Muscle of leg (tissue), 11 donors: Measurements from ENCODE around the gene PCMTD2. TPM values are rescaled to one million over a fixed set of nuclear protein-coding genes. Genes with fewer than 3 reads are reported as not detected.

ENCODE experiments used
- DNase-seq: peaks from one replicate; pipeline ENCODE4 v3.0.0; 2013
- H3K27ac ChIP-seq: one replicate; pipeline ENCODE4 v1.5.1; 2013; ENCODE audit warnings: mild to moderate bottlenecking, low read length, control low read depth
- H3K27me3 ChIP-seq: one replicate; pipeline ENCODE4 v1.6.1; 2013; ENCODE audit warnings: low read length; ENCODE audit not compliant: control insufficient read depth, insufficient read depth
- H3K36me3 ChIP-seq: one replicate; pipeline ENCODE4 v1.6.1; 2013; ENCODE audit warnings: low read length; ENCODE audit not compliant: control insufficient read depth, insufficient read depth
- H3K4me1 ChIP-seq: one replicate; pipeline ENCODE4 v1.6.1; 2013; ENCODE audit warnings: low read length; ENCODE audit not compliant: control insufficient read depth, insufficient read depth
- H3K4me3 ChIP-seq: one replicate; pipeline ENCODE4 v1.5.1; 2013; ENCODE audit warnings: low read length, control low read depth
- H3K9me3 ChIP-seq: replicated peaks from 2 replicates; pipeline ENCODE4 v1.6.1; 2013; ENCODE audit warnings: low read depth, low read length; ENCODE audit not compliant: control insufficient read depth
- WGBS: methylation state at CpG from one replicate; pipeline ENCODE4 v1.1.5; 2013; ENCODE audit warnings: missing lambda C conversion rate; ENCODE audit not compliant: insufficient coverage; 5-methylcytosine and 5-hydroxymethylcytosine counted together
- polyA plus RNA-seq, 8 donors: library from polyadenylated mRNA; unstranded; fragments of 120-200 nt; gene quantifications; one replicate each; pipeline versions ENCODE4 v1.2.1 to v1.2.3, GENCODE V29; 2013; ENCODE audit warnings: inconsistent platforms in 1 of 8, low replicate concordance in 1 of 8; ENCODE audit not compliant: insufficient read length in 8 of 8, insufficient read depth in 1 of 8
- total RNA-seq: library from RNA; stranded (reverse); fragments of 120-200 nt; gene quantifications from one replicate; pipeline ENCODE4 v1.2.4, GENCODE V29; 2013

PCMTD2 gene
- total and polyA plus RNA-seq, 9 donors = 41.4 to 74.1 (median 51.9) TPM

DNA sequence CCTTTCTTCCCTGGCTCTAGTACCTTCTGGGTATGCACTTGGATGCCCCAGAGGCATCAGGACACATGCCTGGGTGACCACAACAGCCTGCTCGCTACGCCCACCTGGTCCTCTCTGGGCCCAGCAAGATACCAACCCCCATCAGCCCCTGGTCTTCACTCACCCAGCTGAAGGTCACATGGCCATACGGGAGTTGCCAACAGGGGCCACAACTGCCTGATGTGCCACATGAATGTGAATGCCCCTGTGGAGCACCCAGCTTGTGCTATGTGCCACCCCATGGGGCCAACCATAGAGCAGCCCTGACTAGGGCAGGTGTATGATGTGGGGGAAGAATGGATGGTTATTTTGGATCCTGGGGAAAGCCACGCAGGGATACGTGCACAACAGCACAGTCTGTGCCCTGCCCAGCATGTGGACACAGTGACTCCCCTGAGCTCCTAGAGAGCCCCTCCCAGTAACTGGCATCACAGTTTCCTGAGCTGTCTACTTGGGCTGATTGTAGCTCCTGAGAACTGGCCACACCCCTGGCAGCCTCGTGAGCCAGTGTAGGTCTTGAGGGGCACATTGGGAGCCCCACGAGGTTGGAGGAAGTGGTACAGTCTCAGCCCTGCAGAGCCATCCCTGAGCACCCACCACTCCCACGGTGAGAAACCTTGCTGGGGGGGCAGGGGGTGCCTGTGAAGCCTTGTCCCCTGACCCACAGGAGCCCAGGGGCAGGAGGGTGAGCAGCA lies 10.5 kb upstream of the PCMTD2 start:
- WGBS = 56% methylated on average over 5 of the region's 8 CpGs
- Histone ChIP-seq H3K27ac (no peak overlapping the region), H3K4me1 (no peaks in the 10 kb centered on the region), H3K27me3 (peaks cover 6% of the 10 kb centered on the region), H3K4me3 (no peak overlapping the region), H3K36me3 (no peaks in the 10 kb centered on the region), H3K9me3 (no peaks in the 10 kb centered on the region)
- DNase-seq = no peak

DNA sequence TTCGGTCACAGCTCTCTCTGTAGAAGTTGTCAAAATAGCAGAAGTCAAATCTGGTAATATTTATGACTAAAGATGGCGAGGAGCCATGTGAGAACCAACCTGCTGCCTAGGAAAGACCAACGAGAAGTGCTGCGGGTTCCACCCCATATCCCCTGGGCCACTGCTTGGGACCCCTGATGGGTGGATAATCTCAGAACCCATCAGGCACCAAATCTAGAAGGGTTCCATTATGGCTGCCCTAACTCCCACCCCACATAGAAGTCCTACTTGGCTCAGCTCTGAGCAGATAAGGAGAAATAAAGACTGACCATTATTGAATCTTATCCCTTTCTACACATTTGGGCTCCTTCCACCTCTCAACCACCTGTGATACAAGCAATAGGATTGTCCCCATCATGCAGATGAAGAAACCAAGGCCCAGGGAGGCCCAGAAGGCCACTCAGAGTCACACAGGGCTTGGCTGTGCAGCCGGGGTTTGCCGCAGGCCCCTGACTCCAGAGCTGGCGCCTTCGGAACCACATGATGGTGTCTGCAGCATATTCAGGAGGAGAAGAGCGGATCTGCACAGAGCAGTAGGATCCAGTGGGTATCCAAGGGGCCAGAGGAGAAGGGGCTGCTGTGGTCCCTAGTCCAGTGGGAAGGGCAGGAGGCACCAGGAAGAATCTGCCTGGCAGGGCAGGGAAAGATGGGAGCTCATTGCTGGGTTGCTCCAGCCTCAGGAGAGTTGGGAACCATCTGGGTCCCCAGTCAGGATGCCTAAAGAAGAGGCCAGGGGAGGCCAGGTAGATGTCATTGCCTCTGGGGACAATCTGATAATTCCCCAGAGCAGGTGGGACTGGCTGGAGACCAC lies 9.6 kb upstream of the PCMTD2 start:
- Histone ChIP-seq H3K27ac (no peak overlapping the region), H3K4me3 (no peak overlapping the region), H3K4me1 (no peaks in the 10 kb centered on the region), H3K9me3 (no peaks in the 10 kb centered on the region), H3K36me3 (no peaks in the 10 kb centered on the region), H3K27me3 (peaks cover 6% of the 10 kb centered on the region)
- no peak for DNase-seq
- 89% methylated on average over 7 of the region's 9 CpGs for WGBS

DNA sequence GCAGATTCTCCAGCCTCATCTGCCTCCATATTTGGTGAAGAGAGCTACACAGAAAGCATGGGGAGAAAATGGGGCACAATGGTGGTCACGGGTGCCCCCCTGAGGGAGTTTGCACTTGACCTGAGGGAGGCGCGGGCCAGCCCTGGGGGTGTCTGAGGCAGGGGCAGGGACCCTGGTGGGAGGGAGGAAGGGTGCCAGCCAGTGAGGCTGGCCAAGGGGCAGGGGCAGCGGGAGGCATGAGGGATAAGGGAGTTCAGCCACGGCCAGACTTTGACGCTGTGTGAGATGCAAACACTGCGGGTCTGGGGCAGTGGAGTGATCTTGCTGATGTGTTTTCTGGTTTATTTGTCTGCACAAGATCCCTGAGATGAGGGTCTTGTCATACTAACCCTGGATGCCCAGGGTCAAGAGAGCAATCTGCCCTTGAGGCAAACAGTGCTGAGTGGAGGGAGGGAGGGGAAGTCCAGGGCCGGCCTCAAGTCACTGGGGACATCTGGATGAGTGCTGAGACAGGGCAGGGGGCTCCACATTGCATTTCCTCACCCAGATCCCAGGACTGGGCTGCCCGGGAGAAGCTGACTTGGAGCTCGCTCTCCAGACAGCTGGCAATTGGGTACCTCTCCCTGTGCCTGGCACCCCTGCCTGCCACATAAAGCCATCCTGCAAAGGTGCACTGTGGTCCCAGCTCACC lies 8.8 kb upstream of the PCMTD2 start:
- Histone ChIP-seq H3K27ac (no peak overlapping the region), H3K27me3 (peaks cover 6% of the 10 kb centered on the region), H3K9me3 (no peaks in the 10 kb centered on the region), H3K36me3 (no peaks in the 10 kb centered on the region), H3K4me3 (no peak overlapping the region), H3K4me1 (no peaks in the 10 kb centered on the region)
- DNase-seq = no peak
- WGBS = 72% methylated on average over 9 of the region's 10 CpGs

DNA sequence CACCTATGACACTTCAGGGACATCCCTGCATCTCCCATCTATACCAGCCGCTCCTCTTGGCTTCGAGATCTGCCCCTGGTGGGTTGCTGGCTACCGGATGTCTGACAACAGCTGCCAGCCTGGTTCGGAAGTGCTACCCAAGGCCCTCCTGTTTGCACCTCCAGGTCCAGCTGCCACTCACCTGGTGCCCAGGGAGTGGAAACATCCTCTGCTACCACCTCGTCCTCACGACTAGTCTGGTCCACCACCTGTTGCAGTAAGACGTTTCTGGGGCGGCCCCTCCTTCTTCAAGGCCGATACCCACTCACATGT lies 8.3 kb upstream of the PCMTD2 start:
- Histone ChIP-seq H3K27me3 (peaks cover 6% of the 10 kb centered on the region), H3K4me3 (no peak overlapping the region), H3K4me1 (no peaks in the 10 kb centered on the region), H3K9me3 (no peaks in the 10 kb centered on the region), H3K27ac (no peak overlapping the region), H3K36me3 (no peaks in the 10 kb centered on the region)
- WGBS = 88% methylated on average over 4 of the region's 9 CpGs
- no peak for DNase-seq

DNA sequence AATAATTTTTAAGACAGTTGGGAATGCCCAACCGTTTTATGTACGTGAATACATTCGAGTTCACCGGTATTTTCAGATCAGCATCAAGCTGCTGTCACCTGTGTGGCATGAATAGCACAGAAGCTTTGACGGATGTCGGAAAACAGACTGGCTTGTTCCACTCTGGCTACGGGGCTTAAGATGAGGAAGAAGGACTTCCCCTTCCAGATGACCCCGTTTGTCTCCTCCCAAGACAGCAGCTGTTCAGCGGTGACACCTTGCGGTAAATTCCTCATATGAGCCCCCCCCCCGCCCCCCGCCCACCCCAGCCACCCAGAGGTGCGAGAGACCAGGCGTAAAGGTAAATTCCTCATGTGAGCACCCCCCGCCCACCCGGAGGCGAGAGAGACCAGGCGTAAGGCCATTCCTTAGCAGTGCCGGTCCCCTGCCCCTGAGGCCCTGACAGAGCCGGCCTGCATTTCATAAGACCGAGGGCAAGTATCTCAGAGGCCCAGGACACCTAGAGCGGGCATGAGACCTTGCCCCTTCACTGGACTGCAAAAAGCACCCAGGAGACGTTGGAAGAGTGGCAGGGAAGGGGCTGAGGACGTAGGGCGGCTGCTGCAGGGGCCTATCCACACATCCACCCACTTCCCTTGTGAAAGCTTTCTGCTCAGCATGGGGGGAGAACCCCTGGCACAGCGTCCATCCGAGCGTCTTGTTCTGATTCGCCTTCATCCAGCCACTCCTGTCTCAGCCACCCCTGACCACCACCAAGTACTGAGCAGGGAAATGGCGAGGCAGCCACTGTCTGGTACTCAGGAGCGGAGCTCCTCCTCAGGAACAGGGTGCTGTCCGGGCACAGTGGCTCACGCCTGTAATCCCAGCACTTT lies 7.3 kb upstream of the PCMTD2 start:
- Histone ChIP-seq H3K27me3 (peaks cover 6% of the 10 kb centered on the region), H3K36me3 (no peaks in the 10 kb centered on the region), H3K9me3 (no peaks in the 10 kb centered on the region), H3K4me3 (no peak overlapping the region), H3K27ac (no peak overlapping the region), H3K4me1 (no peaks in the 10 kb centered on the region)
- no peak for DNase-seq
- WGBS = 69% methylated on average over 19 of the region's 33 CpGs

DNA sequence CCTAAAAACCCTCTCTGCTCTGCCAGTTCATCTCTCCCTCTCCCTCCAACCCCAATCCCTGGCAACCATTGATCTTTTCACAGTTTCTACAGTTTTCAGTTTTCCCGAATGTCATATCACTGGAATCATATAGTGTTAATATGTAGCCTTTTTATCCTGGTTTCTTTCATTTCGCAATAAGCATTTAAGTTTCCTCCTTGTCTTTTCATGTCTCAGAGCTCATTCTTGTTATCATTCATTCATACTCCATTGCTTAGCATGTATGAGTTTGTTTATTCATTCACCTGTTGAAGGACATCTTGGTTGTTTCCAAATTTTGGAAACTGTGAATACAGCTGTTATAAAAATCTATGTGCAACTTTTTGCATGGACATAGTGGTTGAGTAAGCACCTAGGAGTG lies 5.5 kb upstream of the PCMTD2 start:
- WGBS = no CpG with 5 or more reads among the region's 2 CpGs
- no peak for DNase-seq
- H3K27me3 ChIP-seq = peaks cover 6% of the 10 kb centered on the region
- peaks cover 2% of the 10 kb centered on the region for H3K4me1 ChIP-seq
- no peak overlapping the region for H3K27ac ChIP-seq
- H3K36me3 ChIP-seq = no peaks in the 10 kb centered on the region
- H3K9me3 ChIP-seq = no peaks in the 10 kb centered on the region
- H3K4me3 ChIP-seq = no peak overlapping the region

DNA sequence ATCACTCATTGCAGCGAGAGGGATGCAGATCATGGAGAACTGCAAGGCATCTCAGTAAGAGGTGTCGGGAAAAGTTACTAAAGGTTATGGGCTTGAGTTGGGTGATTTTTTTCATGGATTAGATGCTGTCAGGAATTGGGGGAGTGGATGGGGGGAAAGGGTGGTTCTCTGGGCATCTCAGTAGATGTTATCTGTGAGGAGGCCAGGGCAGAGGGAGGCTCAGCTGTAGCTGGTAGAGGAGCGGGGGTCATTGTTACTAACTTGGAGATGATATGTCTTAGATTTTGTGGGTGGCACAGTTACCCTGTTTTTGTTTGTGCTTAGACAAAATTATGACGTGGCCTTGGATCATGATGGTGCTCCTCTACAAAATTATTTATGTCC lies 2.6 kb upstream of the PCMTD2 start:
- Histone ChIP-seq H3K36me3 (no peaks in the 10 kb centered on the region), H3K4me1 (peaks cover 13% of the 10 kb centered on the region), H3K27ac (no peak overlapping the region), H3K9me3 (no peaks in the 10 kb centered on the region), H3K27me3 (peaks cover 2% of the 10 kb centered on the region), H3K4me3 (no peak overlapping the region)
- DNase-seq = no peak
- 85% methylated on average over 2 of the region's 4 CpGs for WGBS

DNA sequence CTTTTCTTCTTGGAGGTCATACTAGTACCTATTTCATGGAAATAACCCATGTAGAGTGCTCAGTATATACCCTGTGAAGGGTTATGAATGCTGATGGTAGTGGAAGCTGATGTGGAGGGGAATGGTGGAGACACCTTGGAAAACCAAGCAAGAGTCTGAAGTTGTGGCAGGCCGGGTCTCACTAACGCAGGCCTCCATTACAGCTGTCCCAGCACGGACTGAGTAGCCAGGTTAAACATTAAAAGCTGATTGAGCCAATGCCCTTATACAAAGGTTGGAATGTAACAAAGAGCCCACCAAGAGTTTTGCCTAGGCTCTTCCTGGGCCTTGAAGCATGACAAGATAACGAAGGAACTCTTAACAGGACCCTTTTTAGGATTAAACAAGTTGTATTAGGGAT lies 2.1 kb upstream of the PCMTD2 start:
- Histone ChIP-seq H3K4me1 (peaks cover 13% of the 10 kb centered on the region), H3K9me3 (no peaks in the 10 kb centered on the region), H3K36me3 (no peaks in the 10 kb centered on the region), H3K27ac (no peak overlapping the region), H3K27me3 (peaks cover 2% of the 10 kb centered on the region), H3K4me3 (no peak overlapping the region)
- no peak for DNase-seq
- WGBS = 84% methylated on average over 3 of the region's 4 CpGs

DNA sequence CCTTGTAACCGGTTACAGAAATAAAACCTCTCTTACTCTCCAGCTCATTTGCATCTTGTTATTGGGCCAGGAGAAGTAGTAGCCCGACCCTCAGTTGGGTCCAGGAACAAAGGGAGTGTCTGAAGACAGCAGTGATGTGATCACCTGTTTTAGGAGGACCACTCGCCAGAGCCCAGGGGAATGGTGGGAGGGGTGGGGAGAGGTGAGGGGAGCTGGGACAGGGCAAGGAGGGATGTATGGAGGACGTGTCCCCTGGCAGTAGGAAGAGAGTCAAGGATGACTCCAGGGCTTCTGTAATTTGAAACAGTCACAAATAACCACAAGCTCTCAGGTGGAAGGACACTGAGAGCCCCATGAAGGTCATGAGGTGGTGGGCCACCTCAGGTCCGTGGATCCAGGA lies 1.4 kb upstream of the PCMTD2 start:
- H3K9me3 ChIP-seq = no peaks in the 10 kb centered on the region
- 85% methylated on average over 3 of the region's 5 CpGs for WGBS
- peaks cover 13% of the 10 kb centered on the region for H3K4me1 ChIP-seq
- H3K27me3 ChIP-seq = peaks cover 2% of the 10 kb centered on the region
- H3K4me3 ChIP-seq = no peak overlapping the region
- H3K27ac ChIP-seq = no peak overlapping the region
- no peak for DNase-seq
- H3K36me3 ChIP-seq = no peaks in the 10 kb centered on the region
